ENCODE measurements around the gene ACAD8.

- TF ChIP-seq POLR2A (IDR thresholded peaks at IDR 0.05; ENCODE audit: low read depth, low read length), result no peak
- no peak for TF ChIP-seq SP1 (IDR thresholded peaks at IDR 0.05; ENCODE audit: low read depth, low read length)
- TF ChIP-seq USF1 (IDR thresholded peaks at IDR 0.05; ENCODE audit: borderline replicate concordance, extremely low read length, insufficient read depth, low read depth, low read length), result no peak
- TF ChIP-seq, protein P1, sequence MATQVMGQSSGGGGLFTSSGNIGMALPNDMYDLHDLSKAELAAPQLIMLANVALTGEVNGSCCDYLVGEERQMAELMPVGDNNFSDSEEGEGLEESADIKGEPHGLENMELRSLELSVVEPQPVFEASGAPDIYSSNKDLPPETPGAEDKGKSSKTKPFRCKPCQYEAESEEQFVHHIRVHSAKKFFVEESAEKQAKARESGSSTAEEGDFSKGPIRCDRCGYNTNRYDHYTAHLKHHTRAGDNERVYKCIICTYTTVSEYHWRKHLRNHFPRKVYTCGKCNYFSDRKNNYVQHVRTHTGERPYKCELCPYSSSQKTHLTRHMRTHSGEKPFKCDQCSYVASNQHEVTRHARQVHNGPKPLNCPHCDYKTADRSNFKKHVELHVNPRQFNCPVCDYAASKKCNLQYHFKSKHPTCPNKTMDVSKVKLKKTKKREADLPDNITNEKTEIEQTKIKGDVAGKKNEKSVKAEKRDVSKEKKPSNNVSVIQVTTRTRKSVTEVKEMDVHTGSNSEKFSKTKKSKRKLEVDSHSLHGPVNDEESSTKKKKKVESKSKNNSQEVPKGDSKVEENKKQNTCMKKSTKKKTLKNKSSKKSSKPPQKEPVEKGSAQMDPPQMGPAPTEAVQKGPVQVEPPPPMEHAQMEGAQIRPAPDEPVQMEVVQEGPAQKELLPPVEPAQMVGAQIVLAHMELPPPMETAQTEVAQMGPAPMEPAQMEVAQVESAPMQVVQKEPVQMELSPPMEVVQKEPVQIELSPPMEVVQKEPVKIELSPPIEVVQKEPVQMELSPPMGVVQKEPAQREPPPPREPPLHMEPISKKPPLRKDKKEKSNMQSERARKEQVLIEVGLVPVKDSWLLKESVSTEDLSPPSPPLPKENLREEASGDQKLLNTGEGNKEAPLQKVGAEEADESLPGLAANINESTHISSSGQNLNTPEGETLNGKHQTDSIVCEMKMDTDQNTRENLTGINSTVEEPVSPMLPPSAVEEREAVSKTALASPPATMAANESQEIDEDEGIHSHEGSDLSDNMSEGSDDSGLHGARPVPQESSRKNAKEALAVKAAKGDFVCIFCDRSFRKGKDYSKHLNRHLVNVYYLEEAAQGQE (IDR thresholded peaks at IDR 0.05; ENCODE audit: low read depth, low read length), result no peak
- TF ChIP-seq CTCF (IDR thresholded peaks at IDR 0.05 in 2 of 3, conservative IDR thresholded peaks at IDR 0.05 in 1 of 3; ENCODE audit: control insufficient read depth in 2 of 3, extremely low read depth in 1 of 3, insufficient read depth in 1 of 3, low read depth in 3 of 3, low read length in 3 of 3), result no peak
- TF ChIP-seq, protein P2, sequence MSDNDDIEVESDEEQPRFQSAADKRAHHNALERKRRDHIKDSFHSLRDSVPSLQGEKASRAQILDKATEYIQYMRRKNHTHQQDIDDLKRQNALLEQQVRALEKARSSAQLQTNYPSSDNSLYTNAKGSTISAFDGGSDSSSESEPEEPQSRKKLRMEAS (IDR thresholded peaks at IDR 0.05; ENCODE audit: low read depth, low read length), result no peak
- TF ChIP-seq, protein P3, sequence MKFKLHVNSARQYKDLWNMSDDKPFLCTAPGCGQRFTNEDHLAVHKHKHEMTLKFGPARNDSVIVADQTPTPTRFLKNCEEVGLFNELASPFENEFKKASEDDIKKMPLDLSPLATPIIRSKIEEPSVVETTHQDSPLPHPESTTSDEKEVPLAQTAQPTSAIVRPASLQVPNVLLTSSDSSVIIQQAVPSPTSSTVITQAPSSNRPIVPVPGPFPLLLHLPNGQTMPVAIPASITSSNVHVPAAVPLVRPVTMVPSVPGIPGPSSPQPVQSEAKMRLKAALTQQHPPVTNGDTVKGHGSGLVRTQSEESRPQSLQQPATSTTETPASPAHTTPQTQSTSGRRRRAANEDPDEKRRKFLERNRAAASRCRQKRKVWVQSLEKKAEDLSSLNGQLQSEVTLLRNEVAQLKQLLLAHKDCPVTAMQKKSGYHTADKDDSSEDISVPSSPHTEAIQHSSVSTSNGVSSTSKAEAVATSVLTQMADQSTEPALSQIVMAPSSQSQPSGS (IDR thresholded peaks at IDR 0.05; ENCODE audit: low read length), result no peak
These were observed 11.8 kb downstream of the ACAD8 start for GRCh38 chr11:134264966-134265764.

Measured in GM12878 (cell line).